A673 (cell line): Measurements from ENCODE around the gene ANO4. TPM values are rescaled to one million over a fixed set of nuclear protein-coding genes. Genes with fewer than 3 reads are reported as not detected.
A peak's percentile ranks its signal among the peaks of the same experiment; 100 is the strongest.

ENCODE experiments used
- BruUV-seq: library from RNA; stranded (reverse); fragments of 400-500 nt; replicated peaks from 2 replicates; lab custom pipeline; 2021; lab: Mats Ljungman, UMichigan
- CTCF ChIA-PET: fragments of 300-600 bp; sonication (Branson Sonifier 250); formaldehyde crosslinking; loops from one replicate; lab custom pipeline; 2022; ENCODE audit warnings: antibody characterized with exemption; lab: Charles Lee
- POLR2A ChIA-PET: fragments of 300-600 bp; sonication (Branson Sonifier 250); formaldehyde crosslinking; loops from one replicate; lab custom pipeline; 2022; ENCODE audit warnings: antibody characterized with exemption; ENCODE audit not compliant: low non-redundant PET; lab: Charles Lee
- DNase-seq: peaks from one replicate; pipeline ENCODE4 v3.0.0-alpha.2; 2015; ENCODE audit warnings: low spot score
- H3K27ac ChIP-seq: fragments of 200-600 bp; sonication (generic); 2 replicates; pipeline ENCODE4 v1.5.1; 2016; ENCODE audit warnings: mixed run types, low read depth, mild to moderate bottlenecking, mixed read lengths, antibody characterized with exemption, low read length; ENCODE audit not compliant: poor library complexity, severe bottlenecking
- H3K27me3 ChIP-seq: fragments of 200-600 bp; sonication (generic); replicated peaks from 2 replicates; pipeline ENCODE4 v1.6.1; 2017; ENCODE audit warnings: mixed run types, low read depth, mild to moderate bottlenecking, mixed read lengths, antibody characterized with exemption, low read length; ENCODE audit not compliant: insufficient read depth, poor library complexity
- H3K36me3 ChIP-seq: fragments of 200-600 bp; sonication (generic); 2 replicates; pipeline ENCODE4 v1.6.1; 2016; ENCODE audit warnings: mixed run types, mild to moderate bottlenecking, mixed read lengths, antibody characterized with exemption, low read length; ENCODE audit not compliant: insufficient read depth, poor library complexity, severe bottlenecking
- H3K4me1 ChIP-seq: fragments of 200-600 bp; sonication (generic); 2 replicates; pipeline ENCODE4 v1.6.1; 2017; ENCODE audit warnings: mixed run types, mild to moderate bottlenecking, mixed read lengths, antibody characterized with exemption, low read length; ENCODE audit not compliant: insufficient read depth, poor library complexity, severe bottlenecking
- H3K4me3 ChIP-seq: fragments of 200-600 bp; sonication (generic); 2 replicates; pipeline ENCODE4 v1.5.1; 2016; ENCODE audit warnings: low read depth, mixed run types, mild to moderate bottlenecking, mixed read lengths, low read length; ENCODE audit not compliant: poor library complexity, severe bottlenecking
- H3K9me3 ChIP-seq: fragments of 200-600 bp; sonication (generic); 2 replicates; pipeline ENCODE4 v1.6.1; 2016; ENCODE audit warnings: mixed run types, low read depth, mild to moderate bottlenecking, mixed read lengths, antibody characterized with exemption, low read length; ENCODE audit not compliant: poor library complexity, severe bottlenecking
- EZH2 ChIP-seq: fragments of 200-600 bp; sonication (generic); IDR thresholded peaks from 2 replicates; pipeline ENCODE4 v1.6.1; 2017; ENCODE audit warnings: borderline replicate concordance, low read depth, mild to moderate bottlenecking, mixed read lengths, antibody characterized with exemption, low read length; ENCODE audit not compliant: poor library complexity, severe bottlenecking
- intact Hi-C: fragments of 100-400 bp; cut with micrococcal nuclease; formaldehyde crosslinking; loops from one replicate; pipeline ENCODE4 v1.10.0; 2022; ENCODE audit not compliant: unreplicated experiment
- total RNA-seq: library from RNA; stranded (reverse); gene quantifications from 2 replicates; pipeline ENCODE4 v1.2.3, GENCODE V29; 2021
- TF ChIP-seq, protein P1 (sequence below): fragments of 300-800, 200-600 bp; sonication (generic); conservative IDR thresholded peaks from 2 replicates; pipeline ENCODE4 v1.5.1; 2017; ENCODE audit warnings: low read depth, mild to moderate bottlenecking, antibody characterized with exemption, low read length, moderate library complexity, mixed read lengths

Gene ANO4
- total RNA-seq, 1 experiment from 2014 or later: 9.3 TPM

DNA sequence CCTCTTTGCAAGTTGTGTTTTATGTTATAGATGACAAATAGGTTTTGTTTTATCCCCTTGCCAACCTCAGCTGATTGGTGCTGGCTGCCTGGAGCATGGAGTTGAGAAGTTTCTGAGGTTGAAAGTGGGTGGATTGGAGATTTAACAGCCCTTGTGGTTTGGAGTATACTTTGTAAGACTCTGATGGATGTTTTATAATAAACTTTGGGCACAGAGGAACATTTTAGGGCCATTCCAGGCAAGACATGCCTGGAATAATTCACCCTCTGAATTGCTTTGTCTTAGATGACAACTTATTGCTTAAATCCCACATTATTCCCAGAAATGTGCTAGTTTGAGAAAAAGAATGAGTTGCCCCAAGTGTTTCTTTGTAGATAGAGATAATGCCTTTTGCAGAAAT, 256.6 kb downstream of the ANO4 start:
- CTCF ChIA-PET: no interaction called here
- intact Hi-C loops: no loop called here
- no peak overlapping the region for H3K27ac ChIP-seq

DNA sequence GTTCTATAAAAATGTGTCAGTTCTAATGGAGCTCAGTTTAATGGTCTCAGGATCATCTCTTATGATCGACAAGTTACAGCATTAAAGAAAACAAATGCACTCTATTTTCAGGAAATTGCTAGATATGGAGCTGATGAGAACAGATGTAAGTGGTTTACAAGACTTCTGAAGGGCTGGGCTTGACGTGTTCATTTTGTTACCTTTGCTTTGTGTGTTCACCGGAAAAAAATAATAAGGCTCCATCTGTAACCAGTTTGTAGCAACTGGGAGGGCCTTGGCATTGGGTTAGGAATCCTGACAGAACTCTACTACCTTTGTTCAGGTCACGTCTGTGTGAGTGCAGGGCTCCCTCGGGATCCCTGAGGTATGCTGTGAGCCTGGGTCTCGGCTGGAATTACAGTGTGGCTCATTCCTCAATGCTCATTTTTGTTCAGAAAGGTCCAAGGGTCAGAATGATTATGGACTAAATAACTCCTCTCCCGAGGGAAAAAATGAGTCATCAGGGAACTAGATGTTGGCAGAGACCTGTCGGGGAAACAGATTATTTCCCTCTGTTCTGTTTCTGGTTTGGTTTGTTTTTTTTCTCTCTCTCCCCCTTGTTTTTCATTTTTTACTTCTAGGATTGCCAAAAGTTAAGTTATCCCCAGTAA, 257.4 kb downstream of the ANO4 start:
- intact Hi-C loops: no loop called here
- H3K9me3 ChIP-seq: no peaks in the 10 kb centered on the region
- no peaks in the 10 kb centered on the region for H3K4me1 ChIP-seq
- ChIA-PET CTCF (no interaction called here), POLR2A (interaction anchor here (0.7 kb wide), 1 partner anchor 42 kb away, joined by 3 read pairs; no protein-coding TSS in a partner anchor)
- no peaks in the 10 kb centered on the region for H3K27me3 ChIP-seq
- H3K36me3 ChIP-seq: no peaks in the 10 kb centered on the region
- no TSS peak for BruUV-seq
- no peak overlapping the region for H3K27ac ChIP-seq
- DNase-seq: peak; percentile 35
- H3K4me3 ChIP-seq: no peak overlapping the region
- TF ChIP-seq, protein P1, sequence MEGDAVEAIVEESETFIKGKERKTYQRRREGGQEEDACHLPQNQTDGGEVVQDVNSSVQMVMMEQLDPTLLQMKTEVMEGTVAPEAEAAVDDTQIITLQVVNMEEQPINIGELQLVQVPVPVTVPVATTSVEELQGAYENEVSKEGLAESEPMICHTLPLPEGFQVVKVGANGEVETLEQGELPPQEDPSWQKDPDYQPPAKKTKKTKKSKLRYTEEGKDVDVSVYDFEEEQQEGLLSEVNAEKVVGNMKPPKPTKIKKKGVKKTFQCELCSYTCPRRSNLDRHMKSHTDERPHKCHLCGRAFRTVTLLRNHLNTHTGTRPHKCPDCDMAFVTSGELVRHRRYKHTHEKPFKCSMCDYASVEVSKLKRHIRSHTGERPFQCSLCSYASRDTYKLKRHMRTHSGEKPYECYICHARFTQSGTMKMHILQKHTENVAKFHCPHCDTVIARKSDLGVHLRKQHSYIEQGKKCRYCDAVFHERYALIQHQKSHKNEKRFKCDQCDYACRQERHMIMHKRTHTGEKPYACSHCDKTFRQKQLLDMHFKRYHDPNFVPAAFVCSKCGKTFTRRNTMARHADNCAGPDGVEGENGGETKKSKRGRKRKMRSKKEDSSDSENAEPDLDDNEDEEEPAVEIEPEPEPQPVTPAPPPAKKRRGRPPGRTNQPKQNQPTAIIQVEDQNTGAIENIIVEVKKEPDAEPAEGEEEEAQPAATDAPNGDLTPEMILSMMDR: no peak
- no peak for TF ChIP-seq EZH2

More for the DNA sequence above, 256.6 kb downstream of the ANO4 start:
- Histone ChIP-seq H3K27me3 (no peaks in the 10 kb centered on the region), H3K9me3 (no peaks in the 10 kb centered on the region), H3K4me3 (no peak overlapping the region), H3K36me3 (no peaks in the 10 kb centered on the region), H3K4me1 (no peaks in the 10 kb centered on the region)
- TF ChIP-seq, protein P1: no peak
- no peak for TF ChIP-seq EZH2
- BruUV-seq: no TSS peak
- no peak for DNase-seq
- POLR2A ChIA-PET: no interaction called here

- Histone ChIP-seq H3K27me3 (no peaks in the 10 kb centered on the region), H3K36me3 (no peaks in the 10 kb centered on the region), H3K4me1 (no peaks in the 10 kb centered on the region), H3K4me3 (no peak overlapping the region), H3K9me3 (no peaks in the 10 kb centered on the region), H3K27ac (no peak overlapping the region)
- TF ChIP-seq EZH2: no peak
- TF ChIP-seq, protein P1: no peak
- POLR2A ChIA-PET: no interaction called here
- CTCF ChIA-PET: no interaction called here
- no peak for DNase-seq
- intact Hi-C loops: no loop called here
- no TSS peak for BruUV-seq
Observed at GRCh38 chr12:101053203-101053602, 258.6 kb downstream of the ANO4 start.
